ENCODE results near the gene DMRT3. TPM values are rescaled to one million over a fixed set of nuclear protein-coding genes. Genes with fewer than 3 reads are reported as not detected.

DMRT3 gene
- total RNA-seq, 6 experiments from 2014 or later, result not detected

DNA sequence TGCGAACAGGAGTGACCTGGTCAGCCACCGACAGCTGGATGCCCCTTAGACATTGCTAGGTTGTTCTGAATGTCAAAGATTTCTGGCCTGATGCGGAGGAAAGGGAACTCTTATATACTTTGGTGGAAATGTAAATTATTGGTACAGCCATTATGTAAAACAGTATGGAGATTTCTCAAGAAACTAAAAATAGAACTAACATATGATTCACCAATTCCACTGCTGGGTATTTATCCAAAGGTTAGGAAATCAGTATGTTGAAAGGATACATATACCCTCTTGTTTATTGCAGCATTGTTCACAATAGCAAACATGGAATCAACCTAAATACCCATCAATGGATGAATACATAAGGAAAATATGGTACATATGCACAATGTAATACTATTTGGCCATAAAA, 31.8 kb downstream of the DMRT3 start:
- TF ChIP-seq, protein P1, sequence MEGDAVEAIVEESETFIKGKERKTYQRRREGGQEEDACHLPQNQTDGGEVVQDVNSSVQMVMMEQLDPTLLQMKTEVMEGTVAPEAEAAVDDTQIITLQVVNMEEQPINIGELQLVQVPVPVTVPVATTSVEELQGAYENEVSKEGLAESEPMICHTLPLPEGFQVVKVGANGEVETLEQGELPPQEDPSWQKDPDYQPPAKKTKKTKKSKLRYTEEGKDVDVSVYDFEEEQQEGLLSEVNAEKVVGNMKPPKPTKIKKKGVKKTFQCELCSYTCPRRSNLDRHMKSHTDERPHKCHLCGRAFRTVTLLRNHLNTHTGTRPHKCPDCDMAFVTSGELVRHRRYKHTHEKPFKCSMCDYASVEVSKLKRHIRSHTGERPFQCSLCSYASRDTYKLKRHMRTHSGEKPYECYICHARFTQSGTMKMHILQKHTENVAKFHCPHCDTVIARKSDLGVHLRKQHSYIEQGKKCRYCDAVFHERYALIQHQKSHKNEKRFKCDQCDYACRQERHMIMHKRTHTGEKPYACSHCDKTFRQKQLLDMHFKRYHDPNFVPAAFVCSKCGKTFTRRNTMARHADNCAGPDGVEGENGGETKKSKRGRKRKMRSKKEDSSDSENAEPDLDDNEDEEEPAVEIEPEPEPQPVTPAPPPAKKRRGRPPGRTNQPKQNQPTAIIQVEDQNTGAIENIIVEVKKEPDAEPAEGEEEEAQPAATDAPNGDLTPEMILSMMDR (IDR thresholded peaks at IDR 0.05), result no peak
- Mint-ChIP-seq H3K27ac (no peak overlapping the region), H3K4me3 (no peak overlapping the region), H3K9me3 (no peaks in the 10 kb centered on the region), H3K4me1 (ENCODE audit: low read depth) (peaks cover 23% of the 10 kb centered on the region), H3K27me3 (ENCODE audit: insufficient read depth) (peaks cover 6% of the 10 kb centered on the region), H3K36me3 (ENCODE audit: low read depth) (no peaks in the 10 kb centered on the region)
- DNase-seq, result no peak

DNA sequence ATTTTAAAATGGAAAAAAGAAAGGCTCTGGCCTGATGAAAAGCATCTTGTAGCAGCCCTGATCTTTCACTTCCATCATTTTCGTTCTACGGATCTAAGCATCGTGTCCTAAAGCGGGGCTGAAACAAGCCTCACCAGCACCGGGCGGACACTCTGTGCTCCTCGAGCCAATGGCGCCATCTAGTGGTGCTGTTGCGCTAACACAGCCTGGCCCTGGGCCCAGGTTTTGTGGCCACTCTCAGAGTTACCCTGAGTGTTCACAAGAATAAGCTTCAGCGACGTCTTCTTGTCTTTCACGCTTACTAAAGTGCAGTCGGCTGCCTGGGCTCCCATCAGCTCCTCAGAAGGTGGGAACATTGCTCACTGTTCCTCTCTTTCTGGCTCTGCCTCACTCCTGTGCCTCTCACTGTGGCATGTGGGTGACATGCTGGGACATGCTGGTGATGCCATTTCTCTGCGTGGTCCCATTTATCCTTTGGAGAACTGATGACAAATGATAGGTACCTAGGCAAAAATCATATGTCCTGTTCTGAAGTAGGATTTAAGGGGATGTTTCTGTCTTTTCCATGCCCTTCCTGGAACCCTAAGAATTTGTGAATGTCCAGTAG, 32.7 kb downstream of the DMRT3 start:
- no peaks in the 10 kb centered on the region for H3K36me3 Mint-ChIP-seq (ENCODE audit: low read depth)
- H3K27ac Mint-ChIP-seq, result no peak overlapping the region
- no peak overlapping the region for H3K4me3 Mint-ChIP-seq
- DNase-seq, result peak; percentile 56
- H3K4me1 Mint-ChIP-seq (ENCODE audit: low read depth), result peaks cover 23% of the 10 kb centered on the region
- H3K9me3 Mint-ChIP-seq, result no peaks in the 10 kb centered on the region
- TF ChIP-seq, protein P1 (IDR thresholded peaks at IDR 0.05), result peak; percentile 98
- peaks cover 6% of the 10 kb centered on the region for H3K27me3 Mint-ChIP-seq (ENCODE audit: insufficient read depth)

DNA sequence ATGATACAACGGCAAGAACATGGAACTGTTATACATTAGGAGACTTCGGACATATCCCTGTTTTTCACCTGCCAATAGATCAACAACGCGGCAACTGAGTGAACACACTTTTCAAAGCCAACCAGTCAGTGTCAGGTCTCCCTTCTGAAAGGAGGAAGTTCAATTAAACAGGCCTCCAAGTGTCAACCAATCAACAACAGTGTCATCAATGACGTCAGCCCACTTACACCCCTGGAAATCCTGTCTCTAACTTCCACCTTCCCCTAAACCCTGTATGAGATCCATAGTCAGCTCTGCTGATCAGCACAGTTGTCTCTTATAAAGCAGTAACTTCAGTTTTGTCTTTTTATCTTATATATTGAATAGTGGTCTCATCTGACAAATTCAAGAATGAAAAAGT, 36.6 kb downstream of the DMRT3 start:
- no peaks in the 10 kb centered on the region for H3K36me3 Mint-ChIP-seq (ENCODE audit: low read depth)
- peaks cover 6% of the 10 kb centered on the region; the same call in 1 of the 2 replicates for H3K27me3 Mint-ChIP-seq (ENCODE audit: insufficient read depth)
- no peak overlapping the region for H3K27ac Mint-ChIP-seq
- no peak overlapping the region for H3K4me3 Mint-ChIP-seq
- peaks cover 15% of the 10 kb centered on the region for H3K4me1 Mint-ChIP-seq (ENCODE audit: low read depth)
- H3K9me3 Mint-ChIP-seq, result no peaks in the 10 kb centered on the region
- TF ChIP-seq, protein P1 (IDR thresholded peaks at IDR 0.05), result no peak
- DNase-seq, result no peak

DNA sequence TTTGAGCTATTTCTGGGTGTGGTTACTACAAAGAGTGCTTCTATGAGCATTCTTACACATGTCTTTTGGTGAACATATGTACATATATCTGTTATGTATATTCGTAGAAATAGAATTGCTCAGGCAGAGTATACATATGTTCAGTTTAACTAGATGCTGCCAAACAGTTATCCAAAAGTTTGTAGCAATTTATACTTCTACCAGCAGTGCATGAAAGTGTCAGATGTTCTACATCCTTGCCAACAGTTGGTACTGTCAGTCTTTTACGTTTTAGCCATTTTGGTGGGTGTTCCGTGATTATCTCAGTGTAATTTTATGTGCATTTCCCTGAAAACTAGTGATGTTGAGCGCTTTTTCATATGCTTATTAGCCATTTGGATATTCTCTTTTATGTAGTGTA, 37.8 kb downstream of the DMRT3 start:
- Mint-ChIP-seq H3K9me3 (no peaks in the 10 kb centered on the region), H3K4me3 (no peak overlapping the region), H3K27ac (no peak overlapping the region), H3K27me3 (ENCODE audit: insufficient read depth) (peaks cover 4% of the 10 kb centered on the region; the same call in 1 of the 2 replicates), H3K4me1 (ENCODE audit: low read depth) (peaks cover 3% of the 10 kb centered on the region), H3K36me3 (ENCODE audit: low read depth) (no peaks in the 10 kb centered on the region)
- TF ChIP-seq, protein P1 (IDR thresholded peaks at IDR 0.05), result no peak
- DNase-seq, result no peak

DNA sequence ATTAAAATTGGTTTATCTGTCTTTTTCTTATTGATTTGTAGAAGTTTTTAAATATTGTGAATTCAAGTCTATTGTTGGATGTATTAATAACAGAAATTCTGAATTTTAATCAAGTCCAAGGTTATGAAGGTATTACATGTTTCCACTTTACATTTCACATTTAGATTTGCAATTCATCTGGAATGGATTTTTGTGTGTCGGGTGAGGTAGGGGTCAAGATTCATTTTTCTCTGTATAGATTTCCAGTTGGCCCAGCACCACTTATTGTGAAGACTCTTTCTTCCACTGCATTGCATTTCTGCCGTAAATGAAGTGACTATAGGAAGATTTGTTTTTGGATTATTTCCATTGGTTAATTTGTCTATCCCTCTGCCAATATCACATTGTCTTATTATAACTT, 38.2 kb downstream of the DMRT3 start:
- Mint-ChIP-seq H3K9me3 (no peaks in the 10 kb centered on the region), H3K4me1 (ENCODE audit: low read depth) (no peaks in the 10 kb centered on the region), H3K27me3 (ENCODE audit: insufficient read depth) (peaks cover 3% of the 10 kb centered on the region; the same call in 1 of the 2 replicates), H3K27ac (no peak overlapping the region), H3K36me3 (ENCODE audit: low read depth) (no peaks in the 10 kb centered on the region), H3K4me3 (no peak overlapping the region)
- DNase-seq, result no peak
- TF ChIP-seq, protein P1 (IDR thresholded peaks at IDR 0.05), result no peak

Measured in HFFc6 (cell line).